Liver (tissue), 9 donors: ENCODE measurements around the gene EDC4. TPM values are rescaled to one million over a fixed set of nuclear protein-coding genes. Genes with fewer than 3 reads are reported as not detected.
A peak's percentile ranks its signal among the peaks of the same experiment; 100 is the strongest.

Source experiments
- DNase-seq: peaks from one replicate; pipeline ENCODE4 v3.0.0-alpha.2; 2017; ENCODE audit warnings: low spot score
- H3K27ac ChIP-seq, 2 donors: one replicate each; pipeline ENCODE4 v1.7.0; 2013; ENCODE audit warnings: inconsistent platforms in 2 of 2, low read length in 2 of 2, control low read depth in 1 of 2, low read depth in 1 of 2, mild to moderate bottlenecking in 1 of 2
- H3K27me3 ChIP-seq, 4 donors: one replicate each; pipeline versions ENCODE4 v1.6.1 to v1.7.0; 2013; ENCODE audit warnings: low read length in 3 of 4, inconsistent platforms in 1 of 4, mild to moderate bottlenecking in 1 of 4, moderate library complexity in 1 of 4; ENCODE audit not compliant: control insufficient read depth in 4 of 4, insufficient read depth in 4 of 4
- H3K36me3 ChIP-seq, 4 donors: one replicate each; pipeline versions ENCODE4 v1.6.1 to v1.7.0; 2013; ENCODE audit warnings: low read length in 3 of 4, mild to moderate bottlenecking in 3 of 4, low read depth in 1 of 4, moderate library complexity in 1 of 4; ENCODE audit not compliant: control insufficient read depth in 4 of 4, insufficient read depth in 3 of 4
- H3K4me1 ChIP-seq, 4 donors: one replicate each; pipeline versions ENCODE4 v1.6.1 to v1.7.0; 2013; ENCODE audit warnings: low read length in 3 of 4, mild to moderate bottlenecking in 3 of 4, moderate library complexity in 1 of 4; ENCODE audit not compliant: control insufficient read depth in 4 of 4, insufficient read depth in 4 of 4
- H3K4me3 ChIP-seq, 3 donors: one replicate each; pipeline versions ENCODE4 v1.6.1 to v1.7.0; 2013; ENCODE audit warnings: low read length in 3 of 3, control low read depth in 1 of 3, low read depth in 1 of 3, mild to moderate bottlenecking in 1 of 3
- H3K9ac ChIP-seq, 2 donors: one replicate each; pipeline ENCODE4 v1.7.0; 2013; ENCODE audit warnings: low read length in 2 of 2, mild to moderate bottlenecking in 2 of 2, moderate library complexity in 2 of 2, control low read depth in 1 of 2, low read depth in 1 of 2
- H3K9me3 ChIP-seq, 4 donors: one replicate each; pipeline versions ENCODE4 v1.6.1 to v1.7.0; 2013; ENCODE audit warnings: low read length in 3 of 4; ENCODE audit not compliant: control insufficient read depth in 4 of 4
- CTCF ChIP-seq: fragments of 150-350 bp; IDR thresholded peaks from 2 replicates; pipeline ENCODE4 v1.5.1; 2017; ENCODE audit warnings: improper control_type of control experiment, low read depth, low read length; ENCODE audit not compliant: missing input control
- FOXA1 ChIP-seq: IDR thresholded peaks from 2 replicates; pipeline ENCODE4 v1.6.1; 2016; ENCODE audit warnings: antibody characterized with exemption
- FOXA2 ChIP-seq: IDR thresholded peaks from 2 replicates; pipeline ENCODE4 v1.6.1; 2016; ENCODE audit warnings: antibody characterized with exemption
- GABPA ChIP-seq, 2 donors: IDR thresholded peaks in 1 of 2; conservative IDR thresholded peaks in 1 of 2; 2 replicates each; pipeline ENCODE4 v1.6.1; 2016; ENCODE audit warnings: antibody characterized with exemption in 2 of 2, mild to moderate bottlenecking in 1 of 2, moderate library complexity in 1 of 2
- MAX ChIP-seq: IDR thresholded peaks from 2 replicates; pipeline ENCODE4 v1.6.1; 2016; ENCODE audit warnings: antibody characterized with exemption
- NR2F2 ChIP-seq: IDR thresholded peaks from 2 replicates; pipeline ENCODE4 v1.6.1; 2016; ENCODE audit warnings: antibody characterized with exemption
- RAD21 ChIP-seq, 2 donors: IDR thresholded peaks; 2 replicates each; pipeline ENCODE4 v1.6.1; 2016; ENCODE audit warnings: antibody characterized with exemption in 2 of 2, mild to moderate bottlenecking in 2 of 2
- RXRA ChIP-seq, 2 donors: IDR thresholded peaks; 2 replicates each; pipeline ENCODE4 v1.6.1; 2017 to 2018; ENCODE audit warnings: antibody characterized with exemption in 2 of 2, mild to moderate bottlenecking in 1 of 2
- YY1 ChIP-seq: IDR thresholded peaks from 2 replicates; pipeline ENCODE4 v1.6.1; 2016; ENCODE audit warnings: antibody characterized with exemption, mild to moderate bottlenecking
- ZBTB33 ChIP-seq: IDR thresholded peaks from 2 replicates; pipeline ENCODE4 v1.6.1; 2016; ENCODE audit warnings: antibody characterized with exemption
- WGBS: extraction: QIAGEN DNeasy Blood & Tissue Kit; methylation state at CpG from one replicate; pipeline ENCODE4 v1.1.7; 2013; 5-methylcytosine and 5-hydroxymethylcytosine counted together
- polyA plus RNA-seq, 2 donors: library from polyadenylated mRNA; stranded (reverse) in 1 of 2; unstranded in 1 of 2; fragments of 200-250 nt in 1 of 2; fragments of >200 nt in 1 of 2; fragmentation: Nextera tagmentation in 1 of 2; extraction: Ambion mirVana in 1 of 2; gene quantifications; one replicate each; pipeline versions ENCODE4 v1.2.1 to v1.2.3, GENCODE V29; 2013 to 2015
- total RNA-seq, 2 donors: library from RNA; depleted of rRNA; stranded (reverse); fragments of >200 nt; gene quantifications; one replicate each; pipeline ENCODE4 v1.2.3, GENCODE V29; 2014
- donor health status: healthy.
- donor health status: healthy.
- donor health status: healthy.
- donor health status: healthy.
- donor health status: healthy.

EDC4 gene
- total and polyA plus RNA-seq, 4 donors = 17.7 to 26.8 (median 21.6) TPM

- Histone ChIP-seq H3K27ac (no peak overlapping the region), H3K9me3 (no peaks in the 10 kb centered on the region), H3K36me3 (peaks cover 29 to 65% (median 44%) of the 10 kb centered on the region in 4 donors), H3K9ac (no peak overlapping the region), H3K4me1 (peaks cover 0 to 21% (median 9%) of the 10 kb centered on the region in 4 donors), H3K4me3 (no peak overlapping the region), H3K27me3 (no peaks in the 10 kb centered on the region)
- no peak for DNase-seq
- WGBS = 68% methylated on average over 18 of the region's 18 CpGs
- TF ChIP-seq MAX = no peak
- no peak for TF ChIP-seq FOXA1
- TF ChIP-seq ZBTB33 = no peak
- TF ChIP-seq CTCF = peak; percentile 2
Observed at GRCh38 chr16:67882374-67883145, 9.7 kb downstream of the EDC4 start.

GRCh38 chr16:67883146-67883871 lies 10.5 kb downstream of the EDC4 start:
- Histone ChIP-seq H3K27ac (no peak overlapping the region), H3K9ac (no peak overlapping the region), H3K27me3 (no peaks in the 10 kb centered on the region), H3K9me3 (no peaks in the 10 kb centered on the region), H3K4me1 (peaks cover 0 to 21% (median 9%) of the 10 kb centered on the region in 4 donors), H3K36me3 (peaks cover 29 to 57% (median 37%) of the 10 kb centered on the region in 4 donors), H3K4me3 (no peak overlapping the region)
- TF ChIP-seq NR2F2 (no peak), FOXA2 (no peak), GABPA (IDR thresholded peaks at IDR 0.05 in 1 of 2, conservative IDR thresholded peaks at IDR 0.05 in 1 of 2) (no peak), ZBTB33 (no peak), RAD21 (IDR thresholded peaks at IDR 0.05) (no peak), RXRA (IDR thresholded peaks at IDR 0.05) (no peak), YY1 (no peak), CTCF (no peak)
- DNase-seq = no peak
- 74% methylated on average over 6 of the region's 6 CpGs for WGBS
